HEK293T (cell line): ENCODE measurements around the gene TCF21.

Experiments
- ARNT ChIP-seq: fragments of 450-650 bp; IDR thresholded peaks from 2 replicates; pipeline ENCODE4 v1.6.1; 2017; ENCODE audit warnings: mild to moderate bottlenecking
- BHLHE40 ChIP-seq: fragments of 450-650 bp; IDR thresholded peaks from 2 replicates; pipeline ENCODE4 v1.6.1; 2016; ENCODE audit warnings: mild to moderate bottlenecking, moderate library complexity, borderline replicate concordance
- CTBP1 ChIP-seq: fragments of 450-650 bp; IDR thresholded peaks from 2 replicates; pipeline ENCODE4 v1.6.1; 2016; ENCODE audit warnings: borderline replicate concordance
- ELF4 ChIP-seq: fragments of 450-650 bp; IDR thresholded peaks from 2 replicates; pipeline ENCODE4 v1.6.1; 2017; ENCODE audit warnings: antibody characterized with exemption
- FOXA1 ChIP-seq: fragments of 450-650 bp; IDR thresholded peaks from 2 replicates; pipeline ENCODE4 v1.6.1; 2016; ENCODE audit warnings: mild to moderate bottlenecking
- FOXK2 ChIP-seq: fragments of 450-650 bp; IDR thresholded peaks from 2 replicates; pipeline ENCODE4 v1.6.1; 2016; ENCODE audit warnings: mild to moderate bottlenecking
- FOXM1 ChIP-seq: fragments of 450-650 bp; IDR thresholded peaks from 2 replicates; pipeline ENCODE4 v1.6.1; 2017; ENCODE audit warnings: mild to moderate bottlenecking, borderline replicate concordance
- NFRKB ChIP-seq: fragments of 450-650 bp; IDR thresholded peaks from 2 replicates; pipeline ENCODE4 v1.6.1; 2016; ENCODE audit warnings: mild to moderate bottlenecking, moderate library complexity
- PKNOX1 ChIP-seq: fragments of 450-650 bp; IDR thresholded peaks from 2 replicates; pipeline ENCODE4 v1.6.1; 2016
- SP1 ChIP-seq: fragments of 450-650 bp; IDR thresholded peaks from 2 replicates; pipeline ENCODE4 v1.6.1; 2017
- SUZ12 ChIP-seq: fragments of 450-650 bp; IDR thresholded peaks from 2 replicates; pipeline ENCODE4 v1.6.1; 2016; ENCODE audit warnings: mild to moderate bottlenecking
- TARDBP ChIP-seq: fragments of 450-650 bp; IDR thresholded peaks from 2 replicates; pipeline ENCODE4 v1.6.1; 2016

DNA sequence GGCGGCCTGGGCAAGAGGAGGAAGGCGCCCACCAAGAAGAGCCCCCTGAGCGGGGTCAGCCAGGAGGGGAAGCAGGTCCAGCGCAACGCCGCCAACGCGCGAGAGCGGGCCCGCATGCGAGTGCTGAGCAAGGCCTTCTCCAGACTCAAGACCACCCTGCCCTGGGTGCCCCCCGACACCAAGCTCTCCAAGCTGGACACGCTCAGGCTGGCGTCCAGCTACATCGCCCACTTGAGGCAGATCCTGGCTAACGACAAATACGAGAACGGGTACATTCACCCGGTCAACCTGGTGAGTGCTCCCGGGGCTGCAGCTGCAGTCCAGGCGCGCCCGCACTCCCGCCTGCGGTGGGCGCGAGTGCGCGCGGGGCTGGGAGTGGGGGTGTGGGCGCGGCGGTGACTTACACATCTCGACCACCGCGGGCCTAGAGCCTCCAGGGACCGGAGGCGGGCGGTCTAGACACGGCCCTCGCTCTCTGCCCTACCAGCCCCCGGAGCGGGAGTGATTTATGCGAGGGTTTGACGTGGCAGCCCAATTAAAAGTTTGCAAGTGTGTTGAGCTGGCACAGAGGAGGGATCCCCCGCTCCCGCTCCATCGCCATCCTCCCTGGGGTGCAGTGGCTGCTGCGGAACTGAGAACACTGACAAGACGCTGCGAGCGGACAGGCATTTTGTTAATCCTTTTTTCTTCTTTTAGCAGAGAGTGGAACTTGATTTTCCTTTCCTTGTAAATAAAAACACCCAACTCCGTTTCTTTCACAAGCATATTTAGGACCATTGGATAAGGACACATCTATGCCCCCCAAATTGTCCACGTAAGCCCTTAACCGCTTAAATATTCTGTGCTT is 867 bp downstream of the TCF21 start:
- TF ChIP-seq ARNT (no peak), NFRKB (no peak), ELF4 (no peak), SP1 (no peak), CTBP1 (no peak), BHLHE40 (no peak), FOXK2 (no peak), FOXA1 (no peak), FOXM1 (no peak), TARDBP (no peak), PKNOX1 (no peak), SUZ12 (no peak)
